Panc1 (cell line): ENCODE measurements around the gene DHODH. TPM values are rescaled to one million over a fixed set of nuclear protein-coding genes. Genes with fewer than 3 reads are reported as not detected.

ENCODE experiments used
- ATAC-seq: fragments of 200-7000 bp; cut with Tn5 transposase; 2 replicates; pipeline ENCODE4 v1.9.1; 2020; ENCODE audit warnings: mild to moderate bottlenecking, moderate library complexity
- BruUV-seq: library from RNA; stranded (reverse); fragments of 400-500 nt; replicated peaks from 2 replicates; lab custom pipeline; 2021; lab: Mats Ljungman, UMichigan
- CTCF ChIA-PET: fragments of 300-600 bp; sonication (Branson Sonifier 250); formaldehyde crosslinking; loops from one replicate; lab custom pipeline; 2022; ENCODE audit warnings: antibody characterized with exemption; lab: Charles Lee
- POLR2A ChIA-PET: fragments of 300-600 bp; sonication (Branson Sonifier 250); formaldehyde crosslinking; loops from one replicate; lab custom pipeline; 2022; ENCODE audit warnings: antibody characterized with exemption; lab: Charles Lee
- DNase-seq: peaks from one replicate; pipeline ENCODE4 v3.0.0-alpha.2; 2010; ENCODE audit warnings: low read depth, low spot score
- H3K27ac ChIP-seq: 2 replicates; pipeline ENCODE4 v1.5.1; 2011; ENCODE audit warnings: mild to moderate bottlenecking, low read length, inconsistent platforms
- H3K27me3 ChIP-seq: fragments of 200-500 bp; sonication (Bioruptor generic); 2 replicates; pipeline ENCODE4 v1.6.0; 2014; ENCODE audit warnings: low read length, inconsistent platforms; ENCODE audit not compliant: control insufficient read depth, insufficient read depth
- H3K36me3 ChIP-seq: fragments of 200-500 bp; sonication (Bioruptor generic); 2 replicates; pipeline ENCODE4 v1.5.1; 2014; ENCODE audit warnings: inconsistent platforms, mild to moderate bottlenecking, low read length, moderate library complexity; ENCODE audit not compliant: control insufficient read depth, insufficient read depth
- H3K4me1 ChIP-seq: 2 replicates; pipeline ENCODE4 v1.5.1; 2011; ENCODE audit warnings: inconsistent platforms, mild to moderate bottlenecking, low read length, moderate library complexity; ENCODE audit not compliant: control insufficient read depth, insufficient read depth
- H3K4me3 ChIP-seq, 2 experiments: 2 replicates each; pipeline ENCODE4 v1.5.1; 2011 to 2012; ENCODE audit warnings: low read depth in 2 of 2, low read length in 2 of 2, mild to moderate bottlenecking in 2 of 2, inconsistent platforms in 1 of 2, moderate library complexity in 1 of 2
- H3K9me3 ChIP-seq: fragments of 200-500 bp; sonication (Bioruptor generic); 2 replicates; pipeline ENCODE4 v1.5.1; 2014; ENCODE audit warnings: low read depth, mild to moderate bottlenecking, inconsistent platforms, low read length, moderate library complexity; ENCODE audit not compliant: control insufficient read depth, insufficient read depth
- CTCF ChIP-seq: fragments of 450-650 bp; IDR thresholded peaks from 2 replicates; pipeline ENCODE4 v1.5.1; 2017; ENCODE audit warnings: mild to moderate bottlenecking
- POLR2AphosphoS5 ChIP-seq: IDR thresholded peaks from 2 replicates; pipeline ENCODE4 v1.6.1; 2012; ENCODE audit warnings: mild to moderate bottlenecking, low read depth, low read length, moderate library complexity
- SIN3A ChIP-seq: IDR thresholded peaks from 2 replicates; pipeline ENCODE4 v1.6.1; 2012; ENCODE audit warnings: low read depth, mild to moderate bottlenecking, low read length, moderate library complexity, borderline replicate concordance; ENCODE audit not compliant: insufficient read depth
- TCF7L2 ChIP-seq: IDR thresholded peaks from 2 replicates; pipeline ENCODE4 v1.6.1; 2011; ENCODE audit warnings: mild to moderate bottlenecking, low read depth, low read length, inconsistent platforms
- in situ Hi-C: cut with HindIII; loops from 2 replicates; pipeline ENCODE4 v1.10.0; 2016; ENCODE audit warnings: low sequenced_read_pairs, low pct_unique_long_range_greater_than_20kb
- intact Hi-C: fragments of 100-400 bp; cut with micrococcal nuclease; formaldehyde crosslinking; loops from one replicate; pipeline ENCODE4 v1.10.0; 2022; ENCODE audit not compliant: unreplicated experiment
- total RNA-seq: library from RNA; stranded (reverse); gene quantifications from one replicate; pipeline ENCODE4 v1.2.1, GENCODE V29; 2021; ENCODE audit not compliant: unreplicated experiment
- TF ChIP-seq, protein P1 (sequence below), 2 experiments: IDR thresholded peaks; 2 replicates each; pipeline ENCODE4 v1.6.1; 2011 to 2012; ENCODE audit warnings: low read depth in 2 of 2, control low read depth in 1 of 2, low read length in 1 of 2, mild to moderate bottlenecking in 1 of 2, moderate library complexity in 1 of 2; ENCODE audit not compliant: insufficient read depth in 1 of 2

DHODH gene
- total RNA-seq, 1 experiment from 2014 or later, result 8.9 TPM

GRCh38 chr16:72044825-72045359, 36.3 kb downstream of the DHODH start:
- POLR2A ChIA-PET, result no interaction called here
- Histone ChIP-seq H3K27me3 (no peaks in the 10 kb centered on the region), H3K4me1 (no peaks in the 10 kb centered on the region), H3K9me3 (no peaks in the 10 kb centered on the region), H3K36me3 (no peaks in the 10 kb centered on the region), H3K4me3 (no peak overlapping the region), H3K27ac (no peak overlapping the region)
- in situ Hi-C loops, result no loop called here
- CTCF ChIA-PET, result no interaction called here
- BruUV-seq, result no TSS peak
- no peak for DNase-seq
- no peak for ATAC-seq
- intact Hi-C loops, result no loop called here
- TF ChIP-seq CTCF, result no peak
- TF ChIP-seq SIN3A, result no peak

DNA sequence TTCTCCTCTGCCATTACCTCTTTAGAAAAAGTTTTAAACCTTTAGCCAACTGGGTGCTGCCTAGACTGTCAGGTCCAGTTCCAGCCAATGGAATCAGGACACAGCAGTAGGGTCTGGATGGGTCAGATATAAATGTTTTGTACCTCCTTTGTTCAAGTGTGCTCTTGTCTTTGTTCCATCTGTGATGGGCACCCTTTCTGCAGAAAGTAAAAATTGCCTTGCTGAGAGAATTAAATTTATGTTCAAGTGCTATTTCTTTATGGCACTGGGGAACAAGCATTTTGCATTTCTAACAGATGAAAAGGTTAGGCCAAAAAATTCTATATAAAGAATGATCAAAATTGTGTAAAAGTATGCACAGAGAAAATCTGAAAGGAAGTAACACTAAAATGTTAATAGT, 40.6 kb downstream of the DHODH start:
- no peak for DNase-seq

More for the DNA sequence above, 40.6 kb downstream of the DHODH start:
- intact Hi-C loops (no loop called here), in situ Hi-C loops (no loop called here)
- peaks cover 6% of the 10 kb centered on the region for H3K27me3 ChIP-seq
- no peaks in the 10 kb centered on the region for H3K36me3 ChIP-seq
- ATAC-seq, result no peak
- H3K9me3 ChIP-seq, result no peaks in the 10 kb centered on the region
- POLR2A ChIA-PET, result no interaction called here
- TF ChIP-seq POLR2AphosphoS5 (no peak), TCF7L2 (no peak), SIN3A (no peak), CTCF (no peak)
- TF ChIP-seq, protein P1, sequence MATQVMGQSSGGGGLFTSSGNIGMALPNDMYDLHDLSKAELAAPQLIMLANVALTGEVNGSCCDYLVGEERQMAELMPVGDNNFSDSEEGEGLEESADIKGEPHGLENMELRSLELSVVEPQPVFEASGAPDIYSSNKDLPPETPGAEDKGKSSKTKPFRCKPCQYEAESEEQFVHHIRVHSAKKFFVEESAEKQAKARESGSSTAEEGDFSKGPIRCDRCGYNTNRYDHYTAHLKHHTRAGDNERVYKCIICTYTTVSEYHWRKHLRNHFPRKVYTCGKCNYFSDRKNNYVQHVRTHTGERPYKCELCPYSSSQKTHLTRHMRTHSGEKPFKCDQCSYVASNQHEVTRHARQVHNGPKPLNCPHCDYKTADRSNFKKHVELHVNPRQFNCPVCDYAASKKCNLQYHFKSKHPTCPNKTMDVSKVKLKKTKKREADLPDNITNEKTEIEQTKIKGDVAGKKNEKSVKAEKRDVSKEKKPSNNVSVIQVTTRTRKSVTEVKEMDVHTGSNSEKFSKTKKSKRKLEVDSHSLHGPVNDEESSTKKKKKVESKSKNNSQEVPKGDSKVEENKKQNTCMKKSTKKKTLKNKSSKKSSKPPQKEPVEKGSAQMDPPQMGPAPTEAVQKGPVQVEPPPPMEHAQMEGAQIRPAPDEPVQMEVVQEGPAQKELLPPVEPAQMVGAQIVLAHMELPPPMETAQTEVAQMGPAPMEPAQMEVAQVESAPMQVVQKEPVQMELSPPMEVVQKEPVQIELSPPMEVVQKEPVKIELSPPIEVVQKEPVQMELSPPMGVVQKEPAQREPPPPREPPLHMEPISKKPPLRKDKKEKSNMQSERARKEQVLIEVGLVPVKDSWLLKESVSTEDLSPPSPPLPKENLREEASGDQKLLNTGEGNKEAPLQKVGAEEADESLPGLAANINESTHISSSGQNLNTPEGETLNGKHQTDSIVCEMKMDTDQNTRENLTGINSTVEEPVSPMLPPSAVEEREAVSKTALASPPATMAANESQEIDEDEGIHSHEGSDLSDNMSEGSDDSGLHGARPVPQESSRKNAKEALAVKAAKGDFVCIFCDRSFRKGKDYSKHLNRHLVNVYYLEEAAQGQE (IDR thresholded peaks at IDR 0.05; ENCODE audit: insufficient read depth in 1 of 2, low read depth in 2 of 2, low read length in 1 of 2), result no peak
- H3K4me1 ChIP-seq, result no peaks in the 10 kb centered on the region
- H3K27ac ChIP-seq, result no peak overlapping the region
- CTCF ChIA-PET, result no interaction called here
- no peak overlapping the region for H3K4me3 ChIP-seq
- BruUV-seq, result no TSS peak
